ENCODE results near the gene LHFPL2. TPM values are rescaled to one million over a fixed set of nuclear protein-coding genes. Genes with fewer than 3 reads are reported as not detected.

LHFPL2 gene
- total RNA-seq, 2 donors from 2014 or later: 13.7 to 40.4 TPM

DNA sequence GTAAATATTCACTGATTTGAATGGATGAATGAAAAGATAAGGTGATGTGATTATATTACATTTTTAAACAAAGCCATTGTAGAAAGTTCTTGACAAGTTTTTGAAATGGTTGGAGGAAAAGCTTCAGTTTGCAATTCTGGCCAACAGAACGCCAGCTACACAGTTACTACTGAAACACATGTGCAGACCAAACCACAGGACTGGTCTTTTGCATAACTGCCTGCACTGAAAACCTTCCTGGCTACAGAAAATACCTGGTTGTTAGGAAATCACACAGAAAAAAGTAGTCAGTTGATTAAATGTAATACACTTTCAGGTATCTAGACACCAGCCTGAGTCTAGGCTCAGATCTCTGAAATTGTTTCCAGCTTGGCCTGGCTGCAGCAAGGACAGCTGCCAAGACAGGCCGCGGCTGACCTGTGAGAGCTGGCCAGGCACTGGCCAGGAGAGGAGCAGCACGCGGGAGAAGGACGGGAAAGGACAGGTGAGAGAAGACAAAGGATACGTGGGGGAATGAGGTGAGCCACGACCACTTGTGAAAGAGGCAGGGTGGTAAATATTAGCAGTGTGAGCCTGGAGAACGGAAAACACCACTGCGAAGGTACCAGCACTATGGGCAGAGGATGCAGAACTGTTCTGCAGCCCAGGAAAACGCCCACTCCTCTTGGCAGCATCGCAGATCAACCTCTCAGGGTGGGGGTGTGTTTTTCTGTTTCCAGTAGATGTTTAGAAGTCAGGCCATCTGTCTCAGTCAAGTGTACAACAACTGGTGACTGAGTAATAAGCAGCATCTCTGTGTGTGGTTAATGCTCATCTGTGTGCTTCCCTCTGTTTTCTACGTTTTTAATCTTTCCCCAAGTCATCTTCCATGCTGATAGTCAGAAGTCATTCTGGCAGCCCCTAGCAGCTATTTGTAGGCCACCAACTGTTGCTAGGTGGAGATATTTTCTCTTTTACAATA lies 150.7 kb downstream of the LHFPL2 start:
- intact Hi-C loops (cut with DNase I): no loop called here
- no peak overlapping the region for H3K27ac ChIP-seq
- H3K4me1 ChIP-seq (replicated peaks): no peaks in the 10 kb centered on the region
- no peaks in the 10 kb centered on the region for H3K9me3 ChIP-seq
- no peak overlapping the region for H3K4me3 ChIP-seq
- DNase-seq (ENCODE audit: low spot score): no peak
- WGBS: 56% methylated on average over 13 of the region's 13 CpGs
- no peaks in the 10 kb centered on the region for H3K36me3 ChIP-seq
- TF ChIP-seq POLR2AphosphoS5 (IDR thresholded peaks at IDR 0.05): no peak
- TF ChIP-seq POLR2A (IDR thresholded peaks at IDR 0.05): no peak
- TF ChIP-seq CTCF (IDR thresholded peaks at IDR 0.05): no peak
- H3K27me3 ChIP-seq (replicated peaks; ENCODE audit: insufficient read depth): no peaks in the 10 kb centered on the region

DNA sequence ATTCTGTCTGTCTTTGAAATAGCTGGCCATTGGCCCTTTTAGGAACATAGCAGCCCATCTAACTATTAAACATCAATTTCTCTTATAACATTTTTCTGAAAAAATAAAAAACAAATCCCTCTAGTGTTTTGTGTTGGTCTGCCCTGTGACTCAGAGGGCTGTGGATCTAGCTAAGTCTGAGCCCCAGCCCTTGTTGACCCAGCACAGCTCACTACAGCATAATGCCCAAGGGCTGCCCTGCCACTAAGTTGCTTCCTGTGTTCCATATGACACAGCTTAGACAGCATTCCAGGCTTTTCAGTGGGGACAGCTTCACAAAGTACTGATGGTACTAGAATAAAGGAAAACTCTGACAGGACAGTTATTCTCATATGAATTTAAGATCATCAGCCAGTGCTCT lies 152.2 kb downstream of the LHFPL2 start:
- H3K4me1 ChIP-seq (replicated peaks): no peaks in the 10 kb centered on the region
- no peaks in the 10 kb centered on the region for H3K36me3 ChIP-seq
- no peaks in the 10 kb centered on the region for H3K27me3 ChIP-seq (replicated peaks; ENCODE audit: insufficient read depth)
- H3K9me3 ChIP-seq: no peaks in the 10 kb centered on the region
- no peak overlapping the region for H3K27ac ChIP-seq
- no peak overlapping the region for H3K4me3 ChIP-seq
- intact Hi-C loops (cut with DNase I): no loop called here
- TF ChIP-seq CTCF (IDR thresholded peaks at IDR 0.05) (no peak), POLR2AphosphoS5 (IDR thresholded peaks at IDR 0.05) (no peak), POLR2A (IDR thresholded peaks at IDR 0.05) (no peak)
- no peak for DNase-seq (ENCODE audit: low spot score)

- TF ChIP-seq POLR2A (IDR thresholded peaks at IDR 0.05): no peak
- TF ChIP-seq POLR2AphosphoS5 (IDR thresholded peaks at IDR 0.05): no peak
- no peak for TF ChIP-seq CTCF (IDR thresholded peaks at IDR 0.05)
- 63% methylated on average over 6 of the region's 6 CpGs for WGBS
- no peak overlapping the region for H3K4me3 ChIP-seq
Measured at GRCh38 chr5:78495800-78496199, 152.8 kb downstream of the LHFPL2 start.

DNA sequence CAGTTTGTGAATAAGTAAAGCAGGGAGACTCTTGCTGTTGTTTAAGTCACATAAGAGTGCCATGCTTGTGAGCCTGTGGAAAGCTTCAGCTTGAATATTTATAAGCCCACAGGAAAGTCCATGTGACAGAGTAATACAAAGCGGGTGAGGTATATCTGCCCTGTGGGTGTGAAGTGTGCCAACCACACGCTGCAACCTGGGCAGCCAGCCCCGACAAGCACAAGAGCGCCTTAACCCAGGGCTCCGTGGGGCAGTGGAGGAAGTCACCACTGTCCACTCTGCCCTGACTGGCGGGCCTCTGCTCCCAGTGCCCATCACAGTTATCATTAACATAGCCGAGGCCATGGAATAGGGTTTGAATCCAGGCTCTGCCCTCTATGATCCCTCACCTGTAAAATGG lies 155.9 kb downstream of the LHFPL2 start:
- Histone ChIP-seq H3K9me3 (no peaks in the 10 kb centered on the region), H3K4me1 (replicated peaks) (no peaks in the 10 kb centered on the region), H3K4me3 (no peak overlapping the region), H3K36me3 (no peaks in the 10 kb centered on the region), H3K27ac (no peak overlapping the region), H3K27me3 (replicated peaks; ENCODE audit: insufficient read depth) (no peaks in the 10 kb centered on the region)
- DNase-seq (ENCODE audit: low spot score): no peak
- TF ChIP-seq CTCF (IDR thresholded peaks at IDR 0.05) (no peak), POLR2A (IDR thresholded peaks at IDR 0.05) (no peak), POLR2AphosphoS5 (IDR thresholded peaks at IDR 0.05) (no peak)
- WGBS: 86% methylated on average over 7 of the region's 7 CpGs
- intact Hi-C loops (cut with DNase I): no loop called here

More at GRCh38 chr5:78495800-78496199, 152.8 kb downstream of the LHFPL2 start:
- no peaks in the 10 kb centered on the region for H3K27me3 ChIP-seq (replicated peaks; ENCODE audit: insufficient read depth)
- no peaks in the 10 kb centered on the region for H3K9me3 ChIP-seq
- H3K27ac ChIP-seq: no peak overlapping the region
- H3K36me3 ChIP-seq: no peaks in the 10 kb centered on the region
- intact Hi-C loops (cut with DNase I): no loop called here
- no peak for DNase-seq (ENCODE audit: low spot score)
- no peaks in the 10 kb centered on the region for H3K4me1 ChIP-seq (replicated peaks)

DNA sequence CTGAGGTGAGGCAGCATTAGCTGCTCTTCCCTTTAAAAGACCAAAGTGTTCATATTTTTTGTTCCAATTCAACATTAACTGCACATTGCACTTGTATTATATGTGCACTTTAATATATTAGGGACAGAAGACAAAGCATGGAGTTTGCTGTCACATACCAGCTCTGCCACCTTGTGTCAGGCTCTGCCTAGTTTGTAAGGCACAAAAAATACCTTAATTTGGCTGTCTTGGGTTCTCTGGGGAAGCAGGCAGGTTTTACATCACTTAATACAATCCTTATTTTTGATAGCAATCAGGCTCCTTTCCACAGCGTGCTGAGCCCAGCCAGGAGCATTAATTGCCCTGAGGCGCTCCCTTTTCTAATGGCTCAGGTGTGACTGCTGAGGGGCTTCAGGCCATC lies 156.3 kb downstream of the LHFPL2 start:
- intact Hi-C loops (cut with DNase I): no loop called here
- 68% methylated on average over 2 of the region's 2 CpGs for WGBS
- no peak overlapping the region for H3K27ac ChIP-seq
- no peaks in the 10 kb centered on the region for H3K4me1 ChIP-seq (replicated peaks)
- TF ChIP-seq CTCF (IDR thresholded peaks at IDR 0.05) (no peak), POLR2AphosphoS5 (IDR thresholded peaks at IDR 0.05) (no peak), POLR2A (IDR thresholded peaks at IDR 0.05) (no peak)
- no peak for DNase-seq (ENCODE audit: low spot score)
- no peaks in the 10 kb centered on the region for H3K36me3 ChIP-seq
- H3K9me3 ChIP-seq: no peaks in the 10 kb centered on the region
- H3K4me3 ChIP-seq: no peak overlapping the region
- no peaks in the 10 kb centered on the region for H3K27me3 ChIP-seq (replicated peaks; ENCODE audit: insufficient read depth)

Data from prostate gland (tissue), 2 donors.